A549 treated with GW870086 at 1 μM for 4 hours (cell line): ENCODE measurements around the gene LAMB2. TPM values are rescaled to one million over a fixed set of nuclear protein-coding genes. Genes with fewer than 3 reads are reported as not detected.

Experiments
- total RNA-seq: library from RNA; stranded (reverse); fragments of 200-300 nt; extraction: Qiagen RNA extraction; gene quantifications from 5 replicates; pipeline ENCODE4 v1.2.3, GENCODE V29; 2022; ENCODE audit warnings: low read depth

Gene LAMB2
- 86.4 to 110 TPM (median 98.1 TPM) in 5 replicates for total RNA-seq

DNA sequence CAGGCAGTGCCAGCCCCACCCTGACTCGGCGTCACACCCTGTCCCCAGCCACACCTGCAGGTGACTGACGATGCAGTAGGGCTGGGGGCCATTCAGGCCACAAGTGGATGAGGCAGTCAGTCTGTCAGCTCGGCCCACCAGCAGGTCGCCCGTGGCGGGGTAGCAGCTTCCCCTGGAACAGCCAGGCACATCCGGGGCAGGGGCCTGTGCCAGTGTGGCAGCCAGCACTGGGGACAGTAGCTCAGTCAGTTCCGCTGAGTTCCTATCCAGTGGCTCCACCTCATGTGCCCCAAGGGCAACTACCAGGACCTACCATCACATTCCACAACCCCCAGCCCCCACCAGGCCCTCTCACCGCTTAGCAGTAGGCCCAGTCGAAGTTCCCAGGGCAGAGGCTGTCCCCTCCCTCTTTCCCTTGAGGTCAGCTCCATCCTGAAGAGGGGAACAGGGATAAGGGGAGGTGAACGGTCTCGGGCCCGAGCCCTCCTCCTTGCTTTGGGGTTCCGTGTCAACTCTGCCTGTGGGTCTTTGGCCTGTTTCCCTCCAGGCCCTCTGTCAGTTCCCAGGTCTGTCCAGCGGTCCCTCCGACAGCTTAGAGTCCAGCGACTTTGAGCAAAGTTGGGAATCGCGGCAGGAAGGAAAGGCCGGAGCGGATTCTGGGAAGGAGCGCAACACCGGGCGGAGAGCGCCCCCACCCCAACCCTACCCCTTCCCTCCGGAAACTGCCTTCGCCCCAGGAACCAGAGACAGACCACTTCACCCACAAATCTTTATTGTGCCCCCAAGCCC is at the start of gene LAMB2:
LAMB2 (minus strand) TSS at position 614 of the 789 bp plus-strand sequence; CDS start at position 431, 183 bp downstream.

DNA sequence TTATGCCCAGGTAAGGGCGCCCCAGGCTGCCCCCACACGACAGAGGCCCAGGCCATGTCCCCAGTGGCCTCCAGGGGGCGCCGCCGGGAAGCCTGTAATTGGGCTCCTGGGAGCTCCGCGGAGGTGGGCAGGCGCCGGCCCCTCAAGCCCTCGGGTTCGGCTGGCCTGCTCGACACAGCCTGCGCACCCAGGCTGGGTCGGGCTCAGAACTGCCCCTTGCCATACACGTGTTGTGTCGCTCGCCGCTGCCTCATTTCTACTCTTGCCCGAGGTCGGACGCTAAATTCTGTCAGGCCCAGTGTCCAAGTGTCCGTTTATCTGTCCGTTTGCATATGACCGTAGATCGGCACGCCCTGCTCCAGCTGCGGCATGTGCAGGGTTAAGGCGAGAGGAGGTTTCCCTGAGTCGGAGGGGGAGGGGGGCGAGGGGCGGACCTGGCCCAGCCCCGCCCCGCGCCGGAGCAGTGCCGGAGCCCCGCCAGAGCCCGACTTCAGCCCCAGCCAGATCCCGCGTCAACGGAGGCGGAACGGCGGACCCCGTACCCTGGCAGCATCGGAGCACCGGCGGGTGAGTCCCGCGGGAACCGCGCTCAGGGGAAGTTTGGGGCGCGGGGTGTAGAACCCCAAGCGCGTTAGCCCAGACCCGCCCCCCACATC is 38.4 kb upstream of the LAMB2 start, which contains the start of gene KLHDC8B:
KLHDC8B (plus strand) TSS at position 480 of the 656 bp plus-strand sequence. CDS start 1,172 bp downstream, outside the sequence.

DNA sequence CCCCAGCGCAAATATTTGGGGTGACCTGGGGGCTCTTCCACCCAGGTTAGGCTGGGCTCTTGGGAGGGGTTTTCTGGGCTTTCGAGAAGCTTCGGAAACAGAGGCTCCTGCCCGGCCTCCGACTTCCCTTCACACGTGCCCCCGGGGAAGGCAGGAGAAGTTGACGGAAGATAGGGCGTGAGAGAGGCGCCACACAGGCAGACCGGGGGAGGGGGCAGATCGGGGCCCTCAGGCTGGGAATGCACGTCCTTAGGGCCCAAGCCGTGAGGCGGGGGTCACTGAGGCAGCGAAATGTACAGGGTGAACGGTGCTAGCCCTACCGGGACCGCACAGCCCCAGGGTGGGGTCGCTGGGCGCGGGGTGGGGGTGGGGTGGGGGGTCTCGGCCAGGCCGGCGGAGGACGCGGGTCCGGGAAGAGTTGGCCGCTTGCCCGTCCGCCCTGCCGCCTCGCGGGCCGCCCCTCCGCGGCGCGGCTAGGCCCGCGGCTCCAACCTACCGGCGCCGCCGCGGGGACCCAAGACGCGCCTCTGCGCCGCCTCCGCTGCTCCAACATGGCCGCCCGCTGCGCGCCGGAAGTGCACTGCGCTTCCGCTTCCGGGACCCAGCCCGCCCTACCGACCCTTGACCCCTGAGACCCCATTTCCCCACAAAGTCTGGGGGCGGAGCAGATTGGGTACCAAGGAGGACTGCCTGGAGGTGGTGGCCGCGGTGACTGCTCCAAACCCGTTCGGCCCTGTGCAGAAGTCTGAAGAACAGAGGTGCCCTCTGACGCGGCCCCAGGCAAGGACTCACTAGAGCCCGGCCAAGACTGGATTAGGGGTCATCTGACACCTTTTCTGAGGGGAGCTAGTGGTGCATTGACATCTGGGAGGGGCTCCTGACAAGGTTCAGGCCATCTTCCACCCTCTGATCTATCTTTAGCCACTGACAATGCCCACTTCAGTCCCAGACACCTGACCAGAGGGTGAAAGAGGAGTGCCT is 33.2 kb upstream of the LAMB2 start, which contains the start of gene CCDC71:
CCDC71 (minus strand) TSS at position 561 of the 981 bp plus-strand sequence. CDS start 2,123 bp downstream, outside the sequence.

DNA sequence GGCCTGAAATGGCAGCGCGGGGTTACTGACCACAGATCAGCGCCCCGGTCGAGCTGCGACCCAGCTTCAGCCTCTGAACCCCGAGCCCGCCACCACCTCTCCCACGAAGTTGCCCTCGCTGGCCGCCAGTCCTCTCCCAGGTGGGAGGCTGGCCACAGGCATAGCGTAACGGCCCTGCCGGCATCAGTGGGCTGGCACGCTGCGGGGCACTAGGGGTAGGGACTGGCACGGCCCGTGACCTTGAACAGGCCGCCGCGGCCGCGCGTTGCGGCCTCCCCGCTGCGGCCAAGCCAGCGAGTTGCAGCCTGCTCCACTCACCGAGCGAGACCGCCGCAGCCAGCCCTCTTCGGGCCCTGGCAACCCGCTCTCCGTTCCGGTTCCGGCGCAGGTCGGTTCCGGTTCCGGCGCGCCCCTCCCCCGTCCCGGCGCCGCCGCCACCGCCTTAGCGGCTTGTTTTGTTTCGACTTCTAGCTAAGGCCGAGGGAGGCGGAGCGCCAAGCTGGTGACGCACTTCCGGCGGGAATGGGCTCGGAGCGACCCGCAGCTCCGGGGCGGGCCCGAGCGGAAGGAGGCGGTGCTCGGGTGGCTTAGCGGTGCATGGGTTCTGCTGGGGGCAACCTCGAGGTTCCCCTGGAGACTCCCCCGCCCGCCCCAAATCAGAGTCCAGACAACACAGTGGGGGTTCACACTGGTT is 12.3 kb downstream of the LAMB2 start, which contains the start of gene USP19:
USP19 (minus strand) TSS at position 386 of the 694 bp plus-strand sequence. CDS start 1,678 bp downstream, outside the sequence.

DNA sequence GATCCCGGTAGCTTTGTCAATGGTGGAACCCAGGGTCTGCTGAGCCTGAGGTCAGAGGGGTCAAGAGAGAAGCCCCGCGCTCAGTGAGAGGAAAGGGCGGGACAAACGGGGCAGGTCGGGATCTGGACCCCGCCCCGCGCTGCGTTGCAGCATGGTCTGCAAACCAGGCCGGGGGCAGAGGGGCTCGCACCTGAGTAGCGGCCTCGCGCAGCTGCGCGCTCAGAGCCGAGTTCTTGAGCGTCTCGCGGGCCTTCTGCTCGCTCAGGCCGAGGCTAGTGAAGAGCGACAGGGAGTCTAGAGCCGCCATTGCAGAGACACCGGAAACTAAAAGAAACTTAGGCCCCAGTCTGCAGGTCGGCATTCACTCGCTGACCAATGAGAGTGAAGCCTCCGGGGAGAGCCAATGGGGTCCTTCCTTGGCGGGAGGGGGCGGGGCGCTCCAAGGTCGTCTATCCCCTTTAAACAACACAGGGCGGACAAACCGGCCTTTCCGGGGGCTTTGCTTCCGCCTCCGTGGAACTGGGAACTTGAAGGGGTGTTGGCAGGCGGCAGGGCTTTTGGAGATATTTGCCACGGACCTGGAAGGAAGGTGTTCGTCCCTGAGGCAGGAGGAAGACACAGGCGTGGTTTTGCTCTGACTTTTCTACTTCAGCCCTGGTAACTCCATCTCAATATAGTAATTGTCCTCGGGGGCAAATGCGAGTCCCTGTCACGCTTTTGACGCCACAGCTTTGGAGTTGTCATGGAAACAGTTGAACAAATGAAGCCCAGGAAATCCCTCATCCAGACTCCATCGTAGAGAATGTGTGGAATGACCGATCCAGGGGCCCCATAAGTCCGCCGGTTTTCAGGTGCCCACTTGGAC is 28.2 kb downstream of the LAMB2 start, which contains the start of gene QARS1:
QARS1 (minus strand) TSS at position 331 of the 865 bp plus-strand sequence; CDS start at position 307, 24 bp downstream.

DNA sequence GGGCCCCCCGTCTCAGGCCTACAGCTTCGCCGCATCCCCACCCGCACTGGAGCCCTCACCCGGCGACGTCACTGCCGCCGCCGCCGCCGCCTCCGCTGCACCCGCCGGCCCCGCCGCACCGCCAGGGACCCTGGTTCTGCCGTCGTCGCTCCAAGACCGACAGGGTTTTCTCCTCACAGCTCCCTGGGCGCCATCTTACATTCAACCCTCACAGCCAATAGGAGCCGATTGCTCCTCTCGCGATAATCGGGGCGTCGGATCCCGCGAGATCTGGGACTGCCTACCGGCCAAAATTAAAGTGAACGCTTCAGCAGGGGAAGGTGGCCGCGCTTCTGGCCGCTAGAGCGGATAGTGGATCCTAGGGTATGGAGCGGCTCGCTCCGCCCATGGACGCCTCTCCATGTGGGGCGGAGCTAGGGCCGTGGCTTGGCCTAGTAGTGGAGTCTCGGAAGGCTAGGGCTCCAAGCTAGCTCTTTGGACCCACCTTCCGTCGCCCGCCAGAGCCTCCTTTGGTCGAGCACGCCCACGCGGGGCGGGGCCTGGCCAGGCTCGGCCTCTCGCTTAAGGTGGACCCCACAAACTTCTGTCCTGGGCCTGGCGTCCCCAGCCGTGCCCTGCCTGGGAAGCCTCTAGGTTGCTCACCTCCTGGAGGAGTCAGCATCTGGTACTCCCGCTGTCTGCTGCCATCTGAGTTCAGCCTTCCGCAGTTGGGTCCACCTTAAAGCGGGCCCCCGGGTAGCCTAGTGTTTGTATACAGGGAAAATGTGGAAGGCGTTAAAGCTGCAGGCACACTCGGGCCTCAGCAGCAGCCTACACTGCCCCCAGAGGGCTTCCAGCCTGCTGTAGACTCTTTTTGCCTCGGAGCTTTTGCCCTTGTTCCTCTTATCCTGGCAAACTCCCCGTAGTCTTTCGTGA is 38.7 kb downstream of the LAMB2 start, which contains the start of gene QRICH1:
QRICH1 (minus strand) TSS at position 219 of the 915 bp plus-strand sequence. CDS start 17,054 bp downstream, outside the sequence.

Other genes with a start within 250 kb of the LAMB2 start
- 9.6 to 11.3 TPM (median 10.8 TPM) in 5 replicates for gene SLC25A20, start 234.2 kb downstream of the LAMB2 start, total RNA-seq
- gene ARIH2, start 214.2 kb downstream of the LAMB2 start, total RNA-seq: 51.7 to 59.8 TPM (median 57.3 TPM) in 5 replicates
- 14.5 to 18.1 TPM (median 16.6 TPM) in 5 replicates for gene P4HTM, start 142.8 kb downstream of the LAMB2 start, total RNA-seq
- gene WDR6, start 125.7 kb downstream of the LAMB2 start, total RNA-seq: 61.1 to 69.8 TPM (median 66.9 TPM) in 5 replicates
- 20.4 to 26.4 TPM (median 22.4 TPM) in 5 replicates for gene DALRD3, start 114.5 kb downstream of the LAMB2 start, total RNA-seq
- gene NDUFAF3, start 110.9 kb downstream of the LAMB2 start, total RNA-seq: 63.1 to 98.4 TPM (median 86.2 TPM) in 5 replicates
- 147 to 166 TPM (median 153 TPM) in 5 replicates for gene IMPDH2, start 103.7 kb downstream of the LAMB2 start, total RNA-seq
- gene QRICH1, start 39.0 kb downstream of the LAMB2 start, total RNA-seq: 32.8 to 39.1 TPM (median 38.5 TPM) in 5 replicates
- gene QARS1, start 28.3 kb downstream of the LAMB2 start, total RNA-seq: 129 to 152 TPM (median 140 TPM) in 5 replicates
- gene USP19, start 12.2 kb downstream of the LAMB2 start, total RNA-seq: 17.5 to 23.3 TPM (median 21.3 TPM) in 5 replicates
- gene CCDC71, start 33.3 kb upstream of the LAMB2 start, total RNA-seq: 11.0 to 14.9 TPM (median 12.2 TPM) in 5 replicates
- 4.6 to 6.7 TPM (median 4.9 TPM) in 5 replicates for gene KLHDC8B, start 38.5 kb upstream of the LAMB2 start, total RNA-seq
- gene C3orf62, start 144.2 kb upstream of the LAMB2 start, total RNA-seq: 1.5 to 2.1 TPM (median 1.8 TPM) in 5 replicates
- gene USP4, start 207.0 kb upstream of the LAMB2 start, total RNA-seq: 11.7 to 14.8 TPM (median 14.7 TPM) in 5 replicates
- 277 to 306 TPM (median 292 TPM) in 5 replicates for gene GPX1, start 225.3 kb upstream of the LAMB2 start, total RNA-seq